GM23248 (cell line): ENCODE measurements around the gene UBL3. TPM values are rescaled to one million over a fixed set of nuclear protein-coding genes. Genes with fewer than 3 reads are reported as not detected.

Source experiments
- DNase-seq: peaks from one replicate; pipeline ENCODE4 v3.0.0-alpha.2; 2015
- H2AFZ ChIP-seq: fragments of 200-600 bp; sonication (generic); 2 replicates; pipeline ENCODE4 v1.6.1; 2016; ENCODE audit warnings: antibody characterized with exemption
- H3F3A ChIP-seq: fragments of 200-600 bp; sonication (generic); 2 replicates; pipeline ENCODE4 v1.6.1; 2016; ENCODE audit warnings: mild to moderate bottlenecking, antibody characterized with exemption, mixed run types; ENCODE audit not compliant: insufficient read depth
- H3K27ac ChIP-seq: fragments of 200-600 bp; sonication (generic); 2 replicates; pipeline ENCODE4 v1.5.1; 2016; ENCODE audit warnings: mild to moderate bottlenecking
- H3K27me3 ChIP-seq: fragments of 200-600 bp; sonication (generic); replicated peaks from 2 replicates; pipeline ENCODE4 v1.6.1; 2016; ENCODE audit warnings: mild to moderate bottlenecking; ENCODE audit not compliant: insufficient read depth
- H3K36me3 ChIP-seq: fragments of 200-600 bp; sonication (generic); 2 replicates; pipeline ENCODE4 v1.6.1; 2016; ENCODE audit warnings: low read depth, mild to moderate bottlenecking
- H3K4me1 ChIP-seq: fragments of 200-600 bp; sonication (generic); 2 replicates; pipeline ENCODE4 v1.6.1; 2016; ENCODE audit warnings: mild to moderate bottlenecking; ENCODE audit not compliant: insufficient read depth
- H3K4me2 ChIP-seq: fragments of 200-600 bp; sonication (generic); one replicate; pipeline ENCODE4 v1.6.1; 2016; ENCODE audit warnings: mild to moderate bottlenecking; ENCODE audit not compliant: unreplicated experiment
- H3K4me3 ChIP-seq: fragments of 200-600 bp; sonication (generic); 2 replicates; pipeline ENCODE4 v1.5.1; 2016; ENCODE audit warnings: mild to moderate bottlenecking
- H3K79me2 ChIP-seq: fragments of 200-600 bp; sonication (generic); 2 replicates; pipeline ENCODE4 v1.6.1; 2016; ENCODE audit warnings: mild to moderate bottlenecking; ENCODE audit not compliant: insufficient read depth
- H3K9ac ChIP-seq: fragments of 200-600 bp; sonication (generic); 2 replicates; pipeline ENCODE4 v1.6.1; 2016; ENCODE audit warnings: mild to moderate bottlenecking
- H3K9me2 ChIP-seq: fragments of 200-600 bp; sonication (generic); 2 replicates; pipeline ENCODE4 v1.6.1; 2016; ENCODE audit warnings: mixed run types, mild to moderate bottlenecking, moderate library complexity; ENCODE audit not compliant: insufficient read depth
- H3K9me3 ChIP-seq: fragments of 200-600 bp; sonication (generic); one replicate; pipeline ENCODE4 v1.6.1; 2017; ENCODE audit warnings: low read depth
- H4K20me1 ChIP-seq: fragments of 200-600 bp; sonication (generic); 2 replicates; pipeline ENCODE4 v1.6.0; 2016; ENCODE audit not compliant: insufficient read depth
- EZH2 ChIP-seq: fragments of 200-600 bp; sonication (generic); IDR thresholded peaks from 2 replicates; pipeline ENCODE4 v1.6.1; 2018; ENCODE audit warnings: antibody characterized with exemption, mild to moderate bottlenecking; ENCODE audit not compliant: insufficient read depth, poor library complexity, severe bottlenecking
- EZH2phosphoT487 ChIP-seq: fragments of 200-600 bp; sonication (generic); IDR thresholded peaks from 2 replicates; pipeline ENCODE4 v1.6.1; 2018; ENCODE audit warnings: antibody characterized with exemption, moderate library complexity, mild to moderate bottlenecking, low read depth; ENCODE audit not compliant: insufficient read depth
- WGBS, 2 experiments: methylation state at CpG; one replicate each; pipeline ENCODE4 v1.1.6; 2015 to 2017; ENCODE audit warnings: low lambda C conversion rate in 2 of 2, low coverage in 1 of 2; ENCODE audit errors: missing lambda C conversion rate in 2 of 2; 5-methylcytosine and 5-hydroxymethylcytosine counted together
- in situ Hi-C: fragments of 300-500 bp; cut with MboI; formaldehyde crosslinking; loops from 2 replicates; pipeline ENCODE4 v1.15.0; 2020
- polyA plus RNA-seq: library from polyadenylated mRNA; unstranded; fragments of >200 nt; fragmentation: Nextera tagmentation; extraction: Ambion mirVana; gene quantifications from 2 replicates; pipeline ENCODE4 v1.2.1, GENCODE V29; 2016
- total RNA-seq: library from RNA; depleted of rRNA; stranded (reverse); fragments of >200 nt; shearing (Covaris generic); gene quantifications from 2 replicates; pipeline ENCODE4 v1.2.3, GENCODE V29; 2014

UBL3 gene
- total and polyA plus RNA-seq, 2 experiments from 2014 or later: 85.8 to 99.3 TPM

GRCh38 chr13:29878101-29878500 is 27.7 kb upstream of the UBL3 start:
- Histone ChIP-seq H3K27me3 (no peaks in the 10 kb centered on the region), H3K27ac (no peak overlapping the region), H3K4me1 (peaks cover 11% of the 10 kb centered on the region), H3K36me3 (no peaks in the 10 kb centered on the region), H3K4me3 (no peak overlapping the region), H3K79me2 (no peaks in the 10 kb centered on the region), H3K9me2 (no peaks in the 10 kb centered on the region), H3F3A (no peaks in the 10 kb centered on the region), H2AFZ (no peak overlapping the region), H3K4me2 (no peak overlapping the region), H3K9ac (no peak overlapping the region), H3K9me3 (no peaks in the 10 kb centered on the region), H4K20me1 (no peaks in the 10 kb centered on the region)
- DNase-seq: no peak
- TF ChIP-seq EZH2: no peak
- TF ChIP-seq EZH2phosphoT487: no peak
- in situ Hi-C loops: no loop called here
- WGBS, 2 experiments: 49 to 53% methylated on average over 2 of the region's 2 CpGs

- in situ Hi-C loops: no loop called here
- Histone ChIP-seq H3K27ac (no peak overlapping the region), H3K79me2 (no peaks in the 10 kb centered on the region), H3K4me1 (peaks cover 11% of the 10 kb centered on the region), H2AFZ (no peak overlapping the region), H3K36me3 (no peaks in the 10 kb centered on the region), H3K27me3 (no peaks in the 10 kb centered on the region), H3K9ac (no peak overlapping the region), H3K9me3 (no peaks in the 10 kb centered on the region), H3K4me3 (no peak overlapping the region), H4K20me1 (no peaks in the 10 kb centered on the region), H3F3A (no peaks in the 10 kb centered on the region), H3K4me2 (no peak overlapping the region), H3K9me2 (no peaks in the 10 kb centered on the region)
- 89 to 92% methylated on average over 6 of the region's 6 CpGs for WGBS, 2 experiments
- TF ChIP-seq EZH2 (no peak), EZH2phosphoT487 (no peak)
- DNase-seq: no peak
These were observed 27.1 kb upstream of the UBL3 start for GRCh38 chr13:29877456-29878078.

- no peaks in the 10 kb centered on the region for H3K79me2 ChIP-seq
- H3K4me2 ChIP-seq: peak overlapping the region; percentile 14
- no peaks in the 10 kb centered on the region for H4K20me1 ChIP-seq
- H3K27ac ChIP-seq: no peak overlapping the region
- in situ Hi-C loops: no loop called here
- no peak for TF ChIP-seq EZH2
- TF ChIP-seq EZH2phosphoT487: no peak
- no peak for DNase-seq
- H3K9me2 ChIP-seq: no peaks in the 10 kb centered on the region
- peak overlapping the region; percentile 26; the same call in 1 of the 2 replicates for H2AFZ ChIP-seq
- 83 to 84% methylated on average over 3 of the region's 3 CpGs for WGBS, 2 experiments
- H3F3A ChIP-seq: no peaks in the 10 kb centered on the region
- no peaks in the 10 kb centered on the region for H3K27me3 ChIP-seq
- H3K9ac ChIP-seq: no peak overlapping the region
- no peaks in the 10 kb centered on the region for H3K36me3 ChIP-seq
- peaks cover 11% of the 10 kb centered on the region for H3K4me1 ChIP-seq
- H3K9me3 ChIP-seq: no peaks in the 10 kb centered on the region
- H3K4me3 ChIP-seq: no peak overlapping the region
These were observed 25.2 kb upstream of the UBL3 start for GRCh38 chr13:29875646-29876045.

- Histone ChIP-seq H4K20me1 (no peaks in the 10 kb centered on the region), H3K36me3 (no peaks in the 10 kb centered on the region), H3K9ac (no peak overlapping the region), H3F3A (no peaks in the 10 kb centered on the region), H2AFZ (no peak overlapping the region), H3K4me2 (no peak overlapping the region), H3K9me2 (no peaks in the 10 kb centered on the region), H3K79me2 (no peaks in the 10 kb centered on the region), H3K27me3 (no peaks in the 10 kb centered on the region), H3K4me1 (no peaks in the 10 kb centered on the region), H3K4me3 (no peak overlapping the region), H3K27ac (no peak overlapping the region), H3K9me3 (no peaks in the 10 kb centered on the region)
- DNase-seq: no peak
- 89 to 92% methylated on average over 7 of the region's 7 CpGs for WGBS, 2 experiments
- in situ Hi-C loops: no loop called here
- TF ChIP-seq EZH2phosphoT487 (no peak), EZH2 (no peak)
These were observed 18.2 kb upstream of the UBL3 start for GRCh38 chr13:29868581-29868980.
